DND-41 (cell line): ENCODE measurements around the gene PTGDR2.

Source experiments
- CTCF ChIP-seq: IDR thresholded peaks from 2 replicates; pipeline ENCODE4 v1.5.1; 2012; ENCODE audit warnings: borderline replicate concordance, low read length, moderate library complexity, mild to moderate bottlenecking; ENCODE audit not compliant: poor library complexity, severe bottlenecking; ENCODE audit errors: extremely low read depth
- EZH2 ChIP-seq: IDR thresholded peaks from 3 replicates; pipeline ENCODE4 v1.6.1; 2012; ENCODE audit warnings: borderline replicate concordance, low read depth, mild to moderate bottlenecking, moderate library complexity, low read length, inconsistent platforms; ENCODE audit not compliant: severe bottlenecking

GRCh38 chr11:60841797-60842667, 13.7 kb downstream of the PTGDR2 start, which contains the start of gene CCDC86:
- no peak for TF ChIP-seq EZH2
- no peak for TF ChIP-seq CTCF
